IMR-90 (cell line): ENCODE results near the gene ZNF669.
"Not testable (repeated sequence)": the region's sequence is repeated elsewhere in the genome, so short reads cannot be mapped to it uniquely, and the experiment has no call there.

Experiments
- BHLHE40 ChIP-seq: fragments of 150-350 bp; IDR thresholded peaks from 2 replicates; pipeline ENCODE4 v1.6.1; 2016; ENCODE audit warnings: mild to moderate bottlenecking, low read depth, low read length
- CEBPB ChIP-seq: IDR thresholded peaks from 2 replicates; pipeline ENCODE4 v1.6.1; 2012; ENCODE audit warnings: low read depth, low read length, improper control_type of control experiment
- CHD1 ChIP-seq: IDR thresholded peaks from 2 replicates; pipeline ENCODE4 v1.6.1; 2012; ENCODE audit warnings: low read depth, low read length, improper control_type of control experiment
- CTCF ChIP-seq: conservative IDR thresholded peaks from 2 replicates; pipeline ENCODE4 v1.5.1; 2012; ENCODE audit warnings: mild to moderate bottlenecking, low read depth, low read length, improper control_type of control experiment
- MAFK ChIP-seq: IDR thresholded peaks from 2 replicates; pipeline ENCODE4 v1.6.1; 2012; ENCODE audit warnings: low read depth, low read length, improper control_type of control experiment
- MAZ ChIP-seq: IDR thresholded peaks from 2 replicates; pipeline ENCODE4 v1.6.1; 2012; ENCODE audit warnings: low read depth, mild to moderate bottlenecking, low read length, improper control_type of control experiment, moderate library complexity, borderline replicate concordance
- NFE2L2 ChIP-seq: fragments of 150-350 bp; IDR thresholded peaks from 2 replicates; pipeline ENCODE4 v1.6.1; 2016; ENCODE audit warnings: low read depth, mild to moderate bottlenecking, low read length
- POLR2A ChIP-seq: IDR thresholded peaks from 2 replicates; pipeline ENCODE4 v1.6.1; 2012; ENCODE audit warnings: mild to moderate bottlenecking, low read depth, low read length
- RAD21 ChIP-seq: IDR thresholded peaks from 2 replicates; pipeline ENCODE4 v1.6.1; 2012; ENCODE audit warnings: low read length, improper control_type of control experiment
- RCOR1 ChIP-seq: IDR thresholded peaks from 2 replicates; pipeline ENCODE4 v1.6.1; 2012; ENCODE audit warnings: mild to moderate bottlenecking, low read length, improper control_type of control experiment; ENCODE audit not compliant: insufficient replicate concordance
- RFX5 ChIP-seq: IDR thresholded peaks from 2 replicates; pipeline ENCODE4 v1.8.0; 2012; ENCODE audit warnings: low read depth, mild to moderate bottlenecking, low read length, moderate library complexity
- SMC3 ChIP-seq: fragments of 150-350 bp; IDR thresholded peaks from 2 replicates; pipeline ENCODE4 v1.6.1; 2016; ENCODE audit warnings: low read depth, mild to moderate bottlenecking, antibody characterized with exemption, low read length, moderate library complexity
- TF ChIP-seq, protein P1 (sequence below): fragments of 150-350 bp; IDR thresholded peaks from 2 replicates; pipeline ENCODE4 v1.6.1; 2017; ENCODE audit warnings: mild to moderate bottlenecking, antibody characterized with exemption, low read length, low read depth

DNA sequence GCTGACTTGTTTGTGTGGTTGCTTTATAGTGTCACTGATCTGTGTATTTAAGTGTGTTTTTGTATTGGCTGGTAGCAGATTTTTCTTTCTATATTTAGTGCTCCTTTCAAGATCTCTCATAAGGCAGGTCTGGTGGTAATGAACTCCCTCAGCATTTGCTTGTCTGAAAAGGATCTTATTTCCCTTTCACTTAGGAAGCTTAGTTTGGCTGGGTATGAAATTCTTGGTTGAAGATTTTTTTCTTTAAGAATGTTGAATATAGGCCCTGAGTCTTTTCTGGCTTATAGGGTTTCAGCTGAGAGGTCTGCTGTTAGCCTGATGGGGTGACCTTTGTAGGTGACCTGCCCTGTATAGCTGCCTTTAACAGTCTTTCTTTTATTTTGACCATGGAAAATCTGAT is 35.4 kb upstream of the ZNF669 start:
- not testable (repeated sequence) for TF ChIP-seq CTCF, POLR2A, CEBPB, CHD1, MAZ, BHLHE40, MAFK, RAD21, RCOR1, SMC3, NFE2L2, RFX5
- TF ChIP-seq, protein P1, sequence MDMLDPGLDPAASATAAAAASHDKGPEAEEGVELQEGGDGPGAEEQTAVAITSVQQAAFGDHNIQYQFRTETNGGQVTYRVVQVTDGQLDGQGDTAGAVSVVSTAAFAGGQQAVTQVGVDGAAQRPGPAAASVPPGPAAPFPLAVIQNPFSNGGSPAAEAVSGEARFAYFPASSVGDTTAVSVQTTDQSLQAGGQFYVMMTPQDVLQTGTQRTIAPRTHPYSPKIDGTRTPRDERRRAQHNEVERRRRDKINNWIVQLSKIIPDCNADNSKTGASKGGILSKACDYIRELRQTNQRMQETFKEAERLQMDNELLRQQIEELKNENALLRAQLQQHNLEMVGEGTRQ: not testable (repeated sequence)
